HAP-1 (cell line): ENCODE measurements around the gene ADGRA3.
A peak's percentile ranks its signal among the peaks of the same experiment; 100 is the strongest.
"Not testable (repeated sequence)": the region's sequence is repeated elsewhere in the genome, so short reads cannot be mapped to it uniquely, and the experiment has no call there.

Experiments
- DNase-seq, 2 experiments: peaks; one replicate each; pipeline ENCODE4 v3.0.0-alpha.2; 2016 to 2020; ENCODE audit warnings: low spot score in 2 of 2
- H3K27me3 ChIP-seq: fragments of 250-450 bp; sonication (Bioruptor Pico); 2 replicates; pipeline ENCODE4 v1.5.1; 2020; ENCODE audit warnings: low read depth, mild to moderate bottlenecking, moderate library complexity
- H3K36me3 ChIP-seq: fragments of 250-450 bp; sonication (Bioruptor Pico); replicated peaks from 2 replicates; pipeline ENCODE4 v1.5.1; 2020; ENCODE audit warnings: mild to moderate bottlenecking
- H3K4me1 ChIP-seq: fragments of 250-450 bp; sonication (Bioruptor Pico); 2 replicates; pipeline ENCODE4 v1.5.1; 2020; ENCODE audit warnings: mild to moderate bottlenecking
- H3K4me3 ChIP-seq: fragments of 250-450 bp; sonication (Bioruptor Pico); 2 replicates; pipeline ENCODE4 v1.5.1; 2020; ENCODE audit warnings: mild to moderate bottlenecking, moderate library complexity
- H3K9me3 ChIP-seq: fragments of 250-450 bp; sonication (Bioruptor Pico); 2 replicates; pipeline ENCODE4 v1.5.1; 2020; ENCODE audit warnings: mild to moderate bottlenecking, moderate library complexity
- in situ Hi-C: fragments of 300-500 bp; cut with MboI; formaldehyde crosslinking; loops from 3 replicates; pipeline ENCODE4 v1.14.3; 2020; ENCODE audit warnings: low sequenced_read_pairs, inconsistent platforms, mixed read lengths

The ADGRA3 gene

DNA sequence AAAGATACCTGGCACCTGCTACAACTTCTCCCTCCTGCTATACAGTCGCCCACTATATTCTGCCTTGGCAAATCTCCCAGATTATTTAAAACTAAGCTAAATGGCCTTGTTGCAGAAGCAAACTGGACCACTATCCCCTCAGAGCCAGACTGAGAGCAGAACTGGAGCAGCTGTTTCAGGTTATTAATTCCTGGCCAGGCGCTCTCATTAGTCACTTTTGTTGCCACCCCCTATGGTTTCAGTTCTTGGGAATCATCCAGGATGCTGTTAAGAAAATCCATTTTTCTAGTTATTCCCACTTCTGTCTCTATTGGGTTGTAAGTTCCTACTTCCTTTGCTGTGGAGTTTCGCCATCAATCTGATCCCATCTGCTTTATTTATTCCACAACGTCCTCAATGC is 30.1 kb downstream of the ADGRA3 start:
- Histone ChIP-seq H3K4me3 (no peak overlapping the region), H3K9me3 (no peaks in the 10 kb centered on the region), H3K27me3 (no peaks in the 10 kb centered on the region), H3K4me1 (peaks cover 37% of the 10 kb centered on the region), H3K36me3 (no peaks in the 10 kb centered on the region)
- no peak for DNase-seq
- in situ Hi-C loops = no loop called here

DNA sequence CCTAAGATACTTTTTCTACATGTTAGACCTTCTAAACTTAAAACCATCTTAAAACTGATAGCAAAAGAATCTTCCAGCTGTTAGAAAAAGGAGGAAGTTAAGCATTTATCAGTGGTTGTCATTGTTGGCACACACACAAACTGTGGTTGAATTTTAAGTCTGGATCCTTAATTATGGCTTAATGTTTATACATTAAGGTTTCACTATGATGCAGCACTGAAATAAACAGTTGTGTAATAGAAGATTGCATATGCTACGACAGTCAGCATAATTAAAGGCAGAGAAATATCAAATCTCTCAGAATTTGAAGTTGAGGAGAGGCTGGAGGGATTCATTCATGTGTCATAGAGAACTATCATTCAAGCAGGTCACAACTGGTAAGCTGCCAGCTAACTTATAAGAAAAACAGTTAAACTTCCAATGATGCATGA is 32.3 kb downstream of the ADGRA3 start:
- Histone ChIP-seq H3K4me3 (no peak overlapping the region), H3K36me3 (no peaks in the 10 kb centered on the region), H3K27me3 (no peaks in the 10 kb centered on the region), H3K9me3 (no peaks in the 10 kb centered on the region), H3K4me1 (peaks cover 42% of the 10 kb centered on the region)
- in situ Hi-C loops = no loop called here
- no peak for DNase-seq

GRCh38 chr4:22482250-22483127 is 33.4 kb downstream of the ADGRA3 start:
- peak in 1 of 2 experiments; percentile 36 for DNase-seq
- in situ Hi-C loops = no loop called here
- H3K27me3 ChIP-seq = no peaks in the 10 kb centered on the region
- H3K9me3 ChIP-seq = no peaks in the 10 kb centered on the region
- no peaks in the 10 kb centered on the region for H3K36me3 ChIP-seq
- no peak overlapping the region for H3K4me3 ChIP-seq
- H3K4me1 ChIP-seq = peaks cover 38% of the 10 kb centered on the region

GRCh38 chr4:22480675-22481327 is 35.1 kb downstream of the ADGRA3 start:
- Histone ChIP-seq H3K4me1 (peaks cover 40% of the 10 kb centered on the region), H3K4me3 (no peak overlapping the region), H3K36me3 (no peaks in the 10 kb centered on the region), H3K27me3 (no peaks in the 10 kb centered on the region), H3K9me3 (no peaks in the 10 kb centered on the region)
- peak; percentile 39 to 45 for DNase-seq
- in situ Hi-C loops = no loop called here

GRCh38 chr4:22478426-22478825 is 37.4 kb downstream of the ADGRA3 start:
- no peaks in the 10 kb centered on the region for H3K27me3 ChIP-seq
- H3K9me3 ChIP-seq = no peaks in the 10 kb centered on the region
- no peak overlapping the region for H3K4me3 ChIP-seq
- H3K4me1 ChIP-seq = peaks cover 40% of the 10 kb centered on the region
- in situ Hi-C loops = no loop called here
- DNase-seq = no peak
- no peaks in the 10 kb centered on the region for H3K36me3 ChIP-seq

GRCh38 chr4:22477813-22478182 is 38.1 kb downstream of the ADGRA3 start:
- in situ Hi-C loops = no loop called here
- H3K36me3 ChIP-seq = 0 out of 2 replicates have a peak, but pooled peaks cover 1% of the 10 kb centered on the region
- DNase-seq = no peak
- H3K4me3 ChIP-seq = no peak overlapping the region
- no peaks in the 10 kb centered on the region for H3K9me3 ChIP-seq
- no peaks in the 10 kb centered on the region for H3K27me3 ChIP-seq
- peaks cover 34% of the 10 kb centered on the region for H3K4me1 ChIP-seq

DNA sequence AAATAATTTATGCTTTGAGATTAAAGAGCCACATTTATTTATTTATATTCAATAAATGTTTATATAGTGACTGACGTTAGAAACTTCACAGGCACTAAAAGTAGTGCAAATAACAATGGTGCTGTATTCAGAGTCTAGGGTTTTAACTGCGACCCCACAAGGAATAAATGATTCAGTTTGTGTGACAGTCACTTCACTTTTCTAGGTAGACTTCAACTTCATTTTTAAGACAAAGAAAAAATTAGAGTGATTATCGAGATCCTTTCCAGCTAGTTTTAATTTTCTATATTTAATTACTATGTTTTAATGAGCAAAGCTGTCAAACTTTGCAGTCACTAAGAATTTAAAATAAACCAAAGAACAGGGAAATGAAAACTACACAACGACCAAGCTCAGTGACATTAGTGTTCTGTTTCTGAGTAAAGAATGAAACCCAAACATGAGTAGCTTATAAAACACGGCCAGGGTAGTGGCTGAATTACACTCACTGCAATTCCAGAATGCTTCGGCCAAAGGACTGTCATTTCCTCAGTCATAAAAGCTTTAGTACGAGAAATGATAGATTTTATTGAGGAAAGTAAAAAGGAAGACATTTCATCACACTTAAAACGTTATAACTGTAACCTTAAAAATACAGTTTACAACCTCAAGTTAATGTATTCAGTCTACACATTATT is 38.6 kb downstream of the ADGRA3 start:
- peaks cover 31% of the 10 kb centered on the region for H3K4me1 ChIP-seq
- no peak overlapping the region for H3K4me3 ChIP-seq
- H3K36me3 ChIP-seq = 0 out of 2 replicates have a peak, but pooled peaks cover 3% of the 10 kb centered on the region
- in situ Hi-C loops = no loop called here
- H3K27me3 ChIP-seq = no peaks in the 10 kb centered on the region
- DNase-seq = no peak
- H3K9me3 ChIP-seq = no peaks in the 10 kb centered on the region

DNA sequence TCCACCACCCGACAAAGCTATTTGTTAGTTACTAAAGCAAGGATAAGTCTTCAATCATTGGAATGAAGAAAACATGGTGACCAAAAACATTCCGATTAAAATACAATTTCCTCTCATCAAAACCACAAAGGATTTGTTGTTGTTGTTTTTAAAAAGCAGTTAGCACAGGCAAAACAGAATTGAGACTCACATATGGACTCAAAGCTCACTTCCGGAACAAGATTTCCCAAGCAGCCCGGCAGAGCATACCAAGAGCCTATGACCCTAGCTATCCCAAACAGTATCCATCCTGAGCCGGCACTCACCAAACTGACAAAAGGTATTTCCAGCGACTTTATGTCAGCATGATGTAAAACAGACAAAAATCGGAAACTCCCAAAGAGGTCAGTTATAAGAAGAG is 39.9 kb downstream of the ADGRA3 start:
- Histone ChIP-seq H3K36me3 (peaks cover 3% of the 10 kb centered on the region; the same call in 1 of the 2 replicates), H3K4me3 (no peak overlapping the region), H3K9me3 (no peaks in the 10 kb centered on the region), H3K27me3 (no peaks in the 10 kb centered on the region), H3K4me1 (peaks cover 24% of the 10 kb centered on the region)
- in situ Hi-C loops = no loop called here
- no peak for DNase-seq

DNA sequence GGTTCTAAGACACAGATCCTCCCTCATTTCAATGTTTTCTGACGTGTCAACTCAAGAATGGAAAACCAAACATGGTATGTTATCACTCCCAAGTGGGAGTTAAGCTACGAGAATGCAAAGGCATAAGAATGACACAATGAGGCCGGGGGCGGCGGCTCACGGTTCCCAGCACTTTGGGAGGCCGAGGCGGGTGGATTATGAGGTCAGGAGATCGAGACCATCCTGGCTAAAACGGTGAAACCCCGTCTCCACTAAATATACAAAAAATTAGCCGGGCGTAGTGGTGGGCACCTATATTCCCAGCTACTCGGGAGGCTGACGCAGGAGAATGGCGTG is 40.6 kb downstream of the ADGRA3 start:
- H3K27me3 ChIP-seq, in situ Hi-C loops, H3K9me3 ChIP-seq, H3K36me3 ChIP-seq: not testable (repeated sequence)
- Histone ChIP-seq H3K4me3 (peak overlapping the region; percentile 17), H3K4me1 (peaks cover 16% of the 10 kb centered on the region)
- peak; percentile 71 to 74 for DNase-seq

DNA sequence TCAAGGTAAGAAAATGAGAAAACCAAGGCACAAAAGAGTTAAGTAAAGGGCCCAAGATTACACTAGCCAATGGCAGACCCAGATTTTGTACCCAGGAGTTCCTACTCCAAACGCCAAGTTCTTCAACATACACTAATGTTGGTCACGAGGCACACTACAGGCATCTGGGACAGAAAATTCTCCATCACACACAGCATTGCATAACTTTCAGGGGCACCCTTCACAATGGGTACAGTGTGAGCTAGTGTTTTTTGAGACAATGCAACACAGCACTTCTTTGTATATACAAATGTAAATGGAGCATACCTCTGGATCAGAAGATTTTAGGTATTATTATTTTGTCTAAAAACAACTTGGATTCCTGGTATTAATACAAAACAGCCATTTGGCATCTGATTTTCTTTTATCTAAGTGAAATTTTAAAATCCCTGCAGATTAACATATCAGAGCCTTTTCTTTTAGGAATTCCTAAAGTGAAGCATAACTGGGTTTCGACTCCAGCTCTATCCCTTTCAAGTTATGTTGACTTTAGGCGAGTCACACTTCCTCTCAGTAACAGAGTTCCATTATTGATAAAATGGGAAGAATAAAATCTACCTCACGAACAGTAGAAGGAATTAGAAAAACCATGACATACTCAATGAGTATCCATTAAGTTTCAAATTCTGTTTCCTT is 41.1 kb downstream of the ADGRA3 start:
- in situ Hi-C loops = no loop called here
- Histone ChIP-seq H3K36me3 (peaks cover 6% of the 10 kb centered on the region), H3K27me3 (no peaks in the 10 kb centered on the region), H3K4me3 (peak overlapping the region; percentile 17), H3K9me3 (no peaks in the 10 kb centered on the region), H3K4me1 (peaks cover 16% of the 10 kb centered on the region)
- DNase-seq = peak; percentile 64 to 83

DNA sequence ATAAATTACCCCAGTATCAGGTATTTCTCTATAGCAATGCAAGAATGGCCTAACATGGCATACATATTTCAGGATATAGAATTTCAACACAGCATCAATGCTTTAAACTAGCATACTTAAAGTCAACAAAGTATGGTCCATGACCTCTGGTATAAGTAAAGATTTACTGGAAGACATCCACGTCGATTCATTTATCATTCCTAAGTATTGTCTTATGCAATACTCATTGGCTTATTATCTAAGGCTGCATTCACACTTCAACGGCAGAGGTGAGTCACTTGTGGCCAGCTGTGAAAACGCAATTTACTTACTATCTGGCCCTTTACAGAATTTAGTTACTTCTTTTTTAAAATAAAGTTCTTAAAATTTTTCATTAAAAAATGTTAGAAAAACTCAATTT is 42.6 kb downstream of the ADGRA3 start:
- no peak for DNase-seq
- no peak overlapping the region for H3K4me3 ChIP-seq
- H3K4me1 ChIP-seq = peaks cover 16% of the 10 kb centered on the region
- H3K9me3 ChIP-seq = no peaks in the 10 kb centered on the region
- peaks cover 6% of the 10 kb centered on the region for H3K36me3 ChIP-seq
- no peaks in the 10 kb centered on the region for H3K27me3 ChIP-seq
- in situ Hi-C loops = no loop called here

- peaks cover 16% of the 10 kb centered on the region for H3K4me1 ChIP-seq
- peaks cover 6% of the 10 kb centered on the region for H3K36me3 ChIP-seq
- no peaks in the 10 kb centered on the region for H3K27me3 ChIP-seq
- H3K9me3 ChIP-seq = no peaks in the 10 kb centered on the region
- in situ Hi-C loops = no loop called here
- no peak for DNase-seq
- H3K4me3 ChIP-seq = no peak overlapping the region
Measured at GRCh38 chr4:22471999-22472461, 43.8 kb downstream of the ADGRA3 start.

DNA sequence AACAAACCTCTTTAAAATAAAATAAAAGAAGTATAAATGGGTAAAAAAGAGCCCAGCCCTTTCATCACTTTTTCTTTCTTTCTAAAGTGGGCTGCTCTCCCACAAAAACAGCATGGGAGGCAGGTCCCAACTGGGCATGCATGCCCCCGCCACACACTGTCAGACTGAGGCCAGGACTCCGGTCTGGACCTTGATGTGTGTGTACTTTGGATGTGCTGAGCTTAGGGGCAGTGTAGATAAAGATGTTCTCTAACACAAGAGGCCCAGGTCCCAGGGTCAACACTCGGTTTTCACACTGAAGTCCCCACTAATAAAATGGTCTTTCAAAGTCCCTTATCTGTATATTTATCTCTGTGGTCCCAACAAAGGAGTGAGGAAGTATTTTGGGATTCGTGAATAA is 44.4 kb downstream of the ADGRA3 start:
- no peak for DNase-seq
- Histone ChIP-seq H3K27me3 (no peaks in the 10 kb centered on the region), H3K36me3 (peaks cover 6% of the 10 kb centered on the region), H3K4me3 (no peak overlapping the region), H3K4me1 (peaks cover 16% of the 10 kb centered on the region), H3K9me3 (no peaks in the 10 kb centered on the region)
- in situ Hi-C loops = no loop called here
